ENCODE data around the gene PACS1. TPM values are rescaled to one million over a fixed set of nuclear protein-coding genes. Genes with fewer than 3 reads are reported as not detected.

The PACS1 gene
- polyA plus RNA-seq, 1 of the 3 experiments (the other 2 are of a cell fraction), result 37.3 TPM

GRCh38 chr11:66037327-66037726 lies 32.7 kb upstream of the PACS1 start:
- no peaks in the 10 kb centered on the region for H3K9me3 ChIP-seq
- H3K4me2 ChIP-seq, result no peak overlapping the region
- TF ChIP-seq NFIC (IDR thresholded peaks at IDR 0.05; ENCODE audit: borderline replicate concordance) (no peak), GABPA (IDR thresholded peaks at IDR 0.05; ENCODE audit: low read depth) (no peak)
- DNase-seq, result no peak
- H4K20me1 ChIP-seq (ENCODE audit: insufficient read depth), result no peaks in the 10 kb centered on the region
- H3K9ac ChIP-seq, result no peak overlapping the region
- H3K36me3 ChIP-seq (replicated peaks in 1 of 2; ENCODE audit: control insufficient read depth in 1 of 2, insufficient read depth in 2 of 2, low read length in 1 of 2), result peaks cover 0 to 3% of the 10 kb centered on the region in 2 experiments
- H3K4me3 ChIP-seq (ENCODE audit: low read depth in 2 of 2, low read length in 1 of 2), result no peak overlapping the region
- H2AFZ ChIP-seq (ENCODE audit: low read depth), result no peak overlapping the region
- CTCF ChIA-PET, result interaction anchor here (0.9 to 8.8 kb wide), 4 partner anchors 8 to 31 kb away, joined by 3 to 55 read pairs (median 16); partner anchors contain the start of gene CST6
- no peaks in the 10 kb centered on the region for H3K27me3 ChIP-seq (ENCODE audit: insufficient read depth)
- POLR2A ChIA-PET, result no interaction called here
- no peaks in the 10 kb centered on the region for H3K79me2 ChIP-seq (ENCODE audit: insufficient read depth)
- H3K27ac ChIP-seq (ENCODE audit: low read depth in 2 of 2, low read length in 1 of 2), result no peak overlapping the region
- WGBS (ENCODE audit: low lambda C conversion rate), result 43% methylated on average over 2 of the region's 3 CpGs
- H3K4me1 ChIP-seq (ENCODE audit: control insufficient read depth in 1 of 2, insufficient read depth in 2 of 2, low read depth in 1 of 2, low read length in 1 of 2), result no peaks in the 10 kb centered on the region
- H3K9me2 ChIP-seq, result no peaks in the 10 kb centered on the region
- no peaks in the 10 kb centered on the region for H3F3A ChIP-seq (replicated peaks; ENCODE audit: insufficient read depth)

- no peaks in the 10 kb centered on the region for H3K9me3 ChIP-seq
- H3K9me2 ChIP-seq, result no peaks in the 10 kb centered on the region
- no peak overlapping the region for H3K4me2 ChIP-seq
- no peak overlapping the region for H2AFZ ChIP-seq (ENCODE audit: low read depth)
- H3K27ac ChIP-seq (ENCODE audit: low read depth in 2 of 2, low read length in 1 of 2), result no peak overlapping the region
- no peak overlapping the region for H3K4me3 ChIP-seq (ENCODE audit: low read depth in 2 of 2, low read length in 1 of 2)
- H3K9ac ChIP-seq, result no peak overlapping the region
- ChIA-PET CTCF (interaction anchor here (8.8 kb wide), 1 partner anchor 17 kb away, joined by 55 read pairs; no protein-coding TSS in a partner anchor), POLR2A (no interaction called here)
- H3K27me3 ChIP-seq (ENCODE audit: insufficient read depth), result no peaks in the 10 kb centered on the region
- 100% methylated on average over 3 of the region's 3 CpGs for WGBS (ENCODE audit: low lambda C conversion rate)
- H3F3A ChIP-seq (replicated peaks; ENCODE audit: insufficient read depth), result peaks cover 5% of the 10 kb centered on the region
- peaks cover 0 to 6% of the 10 kb centered on the region in 2 experiments for H3K36me3 ChIP-seq (replicated peaks in 1 of 2; ENCODE audit: control insufficient read depth in 1 of 2, insufficient read depth in 2 of 2, low read length in 1 of 2)
- no peaks in the 10 kb centered on the region for H3K79me2 ChIP-seq (ENCODE audit: insufficient read depth)
- no peak for DNase-seq
- no peak for TF ChIP-seq FOXJ3 (CRISPR knock-in tag; IDR thresholded peaks at IDR 0.05)
- TF ChIP-seq PBX3 (IDR thresholded peaks at IDR 0.05), result no peak
- TF ChIP-seq FOSL2 (IDR thresholded peaks at IDR 0.05; ENCODE audit: borderline replicate concordance, low read depth), result no peak
- no peak for TF ChIP-seq EZH2phosphoT487 (IDR thresholded peaks at IDR 0.05; ENCODE audit: borderline replicate concordance, low read depth)
- no peak for TF ChIP-seq CTCF (IDR thresholded peaks at IDR 0.05)
- TF ChIP-seq RCOR1 (IDR thresholded peaks at IDR 0.05; ENCODE audit: low read length), result no peak
- no peak for TF ChIP-seq MAX (IDR thresholded peaks at IDR 0.05; ENCODE audit: low read depth)
- no peak for TF ChIP-seq RAD21 (IDR thresholded peaks at IDR 0.05; ENCODE audit: low read length)
- TF ChIP-seq GABPA (IDR thresholded peaks at IDR 0.05; ENCODE audit: low read depth), result no peak
- H3K4me1 ChIP-seq (ENCODE audit: control insufficient read depth in 1 of 2, insufficient read depth in 2 of 2, low read depth in 1 of 2, low read length in 1 of 2), result peaks cover 0 to under 1% of the 10 kb centered on the region in 2 experiments; a peak in 1 of 4 replicates
- no peaks in the 10 kb centered on the region for H4K20me1 ChIP-seq (ENCODE audit: insufficient read depth)
These were observed 30.3 kb upstream of the PACS1 start for GRCh38 chr11:66039765-66040164.

Measured in SK-N-SH (cell line).